Measurements from ENCODE around the gene LARGE2.

Gene LARGE2

GRCh38 chr11:45917286-45917622 is 5.2 kb upstream of the LARGE2 start:
- DNase-seq = no peak

GRCh38 chr11:45917623-45918330 is 4.7 kb upstream of the LARGE2 start, which contains the start of gene PEX16:
Gene PEX16 (minus strand): TSS chr11:45917877. CDS start chr11:45917811, 66 bp downstream.
- peak; percentile 92 for DNase-seq

DNA sequence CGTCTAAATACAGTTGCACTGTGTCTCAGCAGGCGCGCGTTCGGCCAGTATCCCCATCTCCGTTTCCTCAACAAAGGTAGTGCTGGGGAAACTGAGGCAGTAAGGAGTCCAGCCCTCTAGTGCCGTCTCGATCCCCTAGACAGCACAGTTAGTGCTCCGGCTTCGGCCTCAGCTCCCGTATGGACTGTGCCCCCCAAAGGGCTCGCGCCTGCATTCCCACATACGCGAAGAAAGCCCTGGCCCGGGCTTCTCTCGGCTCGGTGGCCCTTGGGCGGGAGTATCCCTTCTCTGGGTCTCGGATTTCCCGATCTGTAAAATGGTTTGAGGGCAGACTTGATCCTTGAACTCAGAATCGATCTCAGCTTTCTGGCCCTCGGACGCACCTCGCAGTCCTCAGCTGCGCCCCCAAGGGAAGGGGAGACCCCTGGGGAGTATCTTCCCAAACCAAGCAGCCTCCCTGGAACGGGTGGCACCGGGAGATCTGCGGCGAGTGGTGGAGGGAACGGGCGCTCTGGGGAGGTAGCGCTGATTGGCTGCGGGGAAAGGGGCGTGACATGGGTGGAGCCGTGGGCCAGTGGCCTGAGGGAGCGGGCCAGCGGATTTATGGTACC is 4.0 kb upstream of the LARGE2 start:
- DNase-seq = peak; percentile 42

DNA sequence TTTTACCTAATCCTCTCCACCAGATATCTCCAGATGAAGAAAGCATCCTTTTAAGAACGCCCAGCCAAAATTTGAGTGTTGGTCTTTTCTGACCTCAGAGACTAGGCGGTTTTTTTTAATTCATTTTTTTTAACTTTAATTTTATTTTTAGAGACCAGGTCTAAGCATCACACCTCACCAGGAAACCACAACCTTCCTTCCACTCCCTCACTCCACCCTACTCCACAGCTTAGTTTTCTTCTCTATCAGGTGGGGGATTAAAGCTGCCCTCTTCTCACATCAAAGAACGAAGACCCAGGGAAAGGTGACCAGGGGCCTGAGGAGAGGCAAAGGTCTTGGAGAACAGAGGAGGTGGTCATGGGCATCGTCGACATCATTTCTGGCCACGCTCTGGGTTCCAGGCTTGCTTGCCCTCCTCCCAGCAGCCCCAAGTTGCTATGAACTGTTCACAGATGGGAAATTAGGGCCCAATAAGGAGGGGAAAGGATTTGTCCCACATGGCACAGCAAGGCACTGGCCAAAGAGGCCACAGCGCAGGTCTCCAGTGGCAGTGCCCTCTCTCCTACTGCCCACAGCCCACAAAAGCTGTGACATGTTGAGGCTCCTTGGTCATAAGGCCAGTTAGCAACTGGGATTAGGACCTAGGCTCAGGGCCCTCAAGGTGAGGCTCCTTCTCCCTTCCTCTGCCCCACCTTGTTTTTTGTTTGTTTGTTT is 3.3 kb upstream of the LARGE2 start:
- DNase-seq = no peak

DNA sequence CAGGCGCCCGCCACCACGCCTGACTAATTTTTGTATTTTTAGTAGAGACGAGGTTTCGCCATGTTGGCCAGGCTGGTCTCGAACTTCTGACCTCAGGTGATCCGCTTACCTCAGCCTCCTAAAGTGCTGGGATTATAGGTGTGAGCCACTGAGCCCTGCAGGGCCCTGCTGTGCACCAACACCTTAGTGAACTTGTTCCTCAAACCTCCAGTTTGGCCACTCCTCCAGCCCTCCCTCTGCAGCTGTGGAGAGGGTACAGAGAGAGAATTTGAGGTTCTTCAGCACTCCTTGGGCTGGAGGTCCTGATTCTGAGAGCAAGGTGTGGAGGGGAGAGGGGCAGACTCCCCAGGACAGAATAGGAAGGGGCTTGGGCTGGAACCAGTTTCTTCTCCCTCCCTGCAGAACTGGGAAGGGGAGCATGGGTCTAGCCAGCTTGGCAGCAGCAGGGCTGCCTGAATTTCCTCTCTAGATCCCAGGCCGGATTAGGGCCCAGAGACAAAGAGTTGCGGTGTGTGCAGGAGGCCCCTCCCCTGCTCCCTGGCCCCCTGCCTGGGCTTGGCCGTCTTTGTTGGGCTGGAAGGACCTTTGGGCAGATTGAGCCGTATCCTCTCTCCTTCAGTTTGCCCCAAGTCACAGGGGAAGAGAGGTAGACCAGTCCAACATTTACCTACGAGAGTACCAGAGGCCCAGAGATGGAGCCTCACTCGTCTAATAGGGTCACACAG is 2.5 kb upstream of the LARGE2 start:
- DNase-seq = no peak

DNA sequence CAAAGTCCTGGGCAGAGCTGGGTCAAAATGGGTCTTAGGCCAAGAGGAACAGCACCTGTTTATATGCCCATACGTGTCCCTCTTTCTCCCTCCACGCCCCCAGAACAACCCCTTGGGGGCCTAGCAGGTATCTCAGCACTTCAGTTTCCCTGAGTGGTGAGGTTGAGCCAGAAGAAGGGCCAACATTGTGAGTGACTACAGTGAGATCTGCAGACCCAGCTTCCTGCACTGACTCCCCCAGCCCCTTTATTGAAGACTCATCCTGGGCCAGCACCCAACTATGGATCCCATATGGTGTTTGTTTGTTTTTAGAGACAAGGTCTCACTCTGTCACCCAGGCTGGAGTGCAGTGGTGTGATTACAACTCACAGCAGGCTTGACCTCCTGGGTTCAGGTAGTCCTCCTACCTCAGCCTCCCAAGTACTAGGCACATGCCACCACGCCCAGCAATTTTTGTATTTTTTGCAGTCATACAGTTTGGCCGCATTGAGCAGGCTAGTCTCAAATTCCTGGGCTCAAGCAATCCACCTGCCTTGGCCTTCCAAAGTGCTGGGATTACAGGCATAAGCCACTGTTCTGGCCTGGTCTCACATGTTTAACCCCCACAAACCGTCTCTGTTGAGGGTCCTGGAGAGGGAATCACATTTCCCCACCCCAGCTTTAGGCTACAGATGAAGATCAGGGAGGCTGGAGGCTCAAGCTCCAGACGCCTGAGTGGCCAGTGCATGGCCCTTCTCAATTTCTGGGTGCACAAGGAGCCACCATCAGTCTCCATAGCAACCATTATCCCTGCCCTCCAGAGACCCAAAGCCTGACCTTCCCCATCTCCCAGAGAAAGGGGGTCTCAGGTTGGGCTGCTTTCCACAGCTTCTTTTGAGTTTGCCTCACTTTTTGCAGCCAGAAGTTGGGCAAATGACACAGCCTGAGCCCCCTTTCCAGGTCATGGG is 1.7 kb upstream of the LARGE2 start:
- no peak for DNase-seq

DNA sequence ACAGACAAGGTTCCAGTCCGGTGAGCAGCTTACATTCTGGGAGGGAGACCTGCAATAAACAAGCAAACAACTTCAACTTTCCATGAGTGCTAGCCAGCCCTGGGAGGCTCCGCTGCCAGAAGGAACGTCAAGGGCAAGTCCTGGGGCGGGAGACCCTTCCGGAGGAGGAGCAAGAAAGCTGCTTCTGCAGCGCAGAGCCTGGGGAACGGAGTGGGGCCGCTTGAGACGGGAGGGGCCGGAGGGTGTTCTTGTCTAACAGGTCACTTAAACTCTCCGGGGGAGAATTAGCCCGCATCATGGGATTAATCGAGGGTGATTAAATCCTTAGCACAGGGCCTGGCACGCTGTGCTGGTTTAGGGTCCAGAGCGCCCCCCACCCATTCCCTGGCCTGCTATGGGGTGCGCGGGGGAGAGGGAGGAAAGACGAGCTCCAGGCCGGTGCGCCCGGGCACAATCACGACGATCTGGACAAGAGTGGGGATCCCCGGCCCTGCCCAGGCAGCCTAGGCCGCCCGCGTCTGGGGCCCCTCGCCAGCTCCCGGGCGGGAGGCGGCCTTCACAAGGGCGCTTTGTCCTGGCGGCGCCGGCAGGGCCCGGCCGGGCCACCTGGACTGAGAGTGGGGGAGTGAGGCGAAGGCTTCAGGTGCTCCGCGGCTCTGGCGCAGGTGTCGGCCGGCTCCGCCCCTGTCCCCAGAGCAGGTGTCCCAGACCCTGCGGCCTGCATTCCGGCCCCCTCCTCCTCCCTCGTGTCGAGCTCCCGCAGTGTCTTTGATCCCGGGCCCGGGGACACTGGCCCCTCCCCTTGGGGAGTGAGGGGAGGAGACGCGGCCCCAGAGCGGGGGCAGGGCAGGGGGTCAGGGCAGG is 663 bp upstream of the LARGE2 start:
- no peak for DNase-seq

DNA sequence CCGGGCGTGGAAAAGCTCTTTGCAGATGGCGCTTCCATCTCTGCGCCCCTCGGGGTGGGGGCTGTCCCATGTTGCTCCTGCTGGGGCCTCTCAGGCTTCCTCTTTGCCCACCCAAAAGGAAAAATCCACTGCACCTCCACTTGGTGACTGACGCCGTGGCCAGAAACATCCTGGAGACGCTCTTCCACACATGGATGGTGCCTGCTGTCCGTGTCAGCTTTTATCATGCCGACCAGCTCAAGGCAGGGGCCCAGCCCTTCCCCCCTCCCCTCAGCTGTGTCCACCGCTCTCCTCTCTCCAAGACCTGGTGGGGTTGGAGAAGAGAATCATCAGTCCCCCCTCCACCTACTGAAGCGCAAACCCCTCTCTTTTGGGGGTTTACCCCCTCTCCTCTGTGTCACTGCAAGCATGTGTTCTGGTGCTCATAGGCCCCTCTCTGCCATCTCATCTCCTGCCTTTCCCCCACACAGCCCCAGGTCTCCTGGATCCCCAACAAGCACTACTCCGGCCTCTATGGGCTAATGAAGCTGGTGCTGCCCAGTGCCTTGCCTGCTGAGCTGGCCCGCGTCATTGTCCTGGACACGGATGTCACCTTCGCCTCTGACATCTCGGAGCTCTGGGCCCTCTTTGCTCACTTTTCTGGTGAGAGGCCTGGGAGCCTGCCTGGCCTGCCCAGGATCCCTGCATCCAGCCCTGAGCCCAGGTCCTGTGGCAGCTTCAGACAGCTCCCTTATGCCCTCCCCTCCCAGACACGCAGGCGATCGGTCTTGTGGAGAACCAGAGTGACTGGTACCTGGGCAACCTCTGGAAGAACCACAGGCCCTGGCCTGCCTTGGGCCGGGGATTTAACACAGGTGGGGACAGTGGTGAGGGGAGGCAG is 1.8 kb downstream of the LARGE2 start:
- DNase-seq = no peak

- DNase-seq = no peak
Measured at GRCh38 chr11:45924927-45925326, 2.5 kb downstream of the LARGE2 start.

DNA sequence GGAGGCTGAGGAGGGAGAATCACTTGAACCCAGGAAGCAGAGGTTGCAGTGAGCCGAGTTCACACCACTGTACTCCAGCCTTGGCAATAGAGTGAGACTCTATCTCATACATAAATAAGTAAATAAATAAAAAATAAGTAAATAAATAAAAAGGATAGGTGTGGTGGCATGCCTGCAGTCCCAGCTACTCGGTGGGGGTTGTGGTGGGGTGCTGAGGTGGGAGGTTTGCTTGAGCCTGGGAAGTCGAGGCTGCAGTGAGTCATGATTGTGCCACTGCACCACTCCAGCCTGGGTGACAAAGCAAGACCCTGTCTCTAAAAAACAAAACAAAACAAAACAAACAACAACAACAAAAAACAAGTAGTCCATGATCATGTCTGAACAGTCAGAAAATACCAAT is 3.1 kb downstream of the LARGE2 start:
- no peak for DNase-seq

DNA sequence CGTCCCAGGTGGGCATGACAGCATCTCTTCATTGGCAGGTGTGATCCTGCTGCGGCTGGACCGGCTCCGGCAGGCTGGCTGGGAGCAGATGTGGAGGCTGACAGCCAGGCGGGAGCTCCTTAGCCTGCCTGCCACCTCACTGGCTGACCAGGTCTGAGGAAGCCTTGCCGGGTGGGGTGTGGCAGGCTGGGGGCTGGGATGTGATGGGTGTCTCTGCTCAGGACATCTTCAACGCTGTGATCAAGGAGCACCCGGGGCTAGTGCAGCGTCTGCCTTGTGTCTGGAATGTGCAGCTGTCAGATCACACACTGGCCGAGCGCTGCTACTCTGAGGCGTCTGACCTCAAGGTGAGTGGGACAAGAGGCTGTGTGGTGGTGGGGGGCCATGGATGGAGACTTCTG is 3.5 kb downstream of the LARGE2 start:
- DNase-seq = no peak

DNA sequence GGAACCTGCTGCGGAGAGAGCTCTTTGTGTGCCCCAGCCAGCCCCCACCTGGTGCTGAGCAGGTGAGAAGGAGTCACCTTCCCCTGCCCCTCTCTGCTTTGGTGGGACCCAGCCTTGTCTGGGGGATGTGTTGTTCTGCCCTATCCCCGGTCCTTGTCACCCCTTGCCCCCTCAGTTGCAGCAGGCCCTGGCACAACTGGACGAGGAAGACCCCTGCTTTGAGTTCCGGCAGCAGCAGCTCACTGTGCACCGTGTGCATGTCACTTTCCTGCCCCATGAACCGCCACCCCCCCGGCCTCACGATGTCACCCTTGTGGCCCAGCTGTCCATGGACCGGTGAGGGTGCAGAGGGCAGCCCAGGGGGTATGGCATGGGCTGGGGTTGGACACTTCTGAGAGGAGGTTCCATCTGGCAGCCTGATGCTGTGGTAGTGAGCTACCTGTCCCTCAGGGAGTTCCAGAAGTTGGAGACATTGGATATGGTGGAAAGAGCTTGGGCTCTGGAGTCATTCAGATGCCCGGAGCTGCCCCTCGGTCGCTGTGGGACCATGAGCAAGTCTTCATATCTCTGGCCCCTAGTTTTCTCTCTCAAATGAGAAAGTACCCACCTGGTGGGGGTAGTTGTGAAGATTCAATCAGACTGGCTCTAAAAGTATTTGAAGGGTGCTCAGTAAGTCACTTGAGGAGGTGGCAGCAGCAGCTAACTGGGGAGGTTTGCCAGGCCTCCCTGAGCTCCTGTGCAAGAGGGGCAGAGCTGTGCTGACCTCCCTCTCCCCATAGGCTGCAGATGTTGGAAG is 4.3 kb downstream of the LARGE2 start:
- DNase-seq = no peak

DNA sequence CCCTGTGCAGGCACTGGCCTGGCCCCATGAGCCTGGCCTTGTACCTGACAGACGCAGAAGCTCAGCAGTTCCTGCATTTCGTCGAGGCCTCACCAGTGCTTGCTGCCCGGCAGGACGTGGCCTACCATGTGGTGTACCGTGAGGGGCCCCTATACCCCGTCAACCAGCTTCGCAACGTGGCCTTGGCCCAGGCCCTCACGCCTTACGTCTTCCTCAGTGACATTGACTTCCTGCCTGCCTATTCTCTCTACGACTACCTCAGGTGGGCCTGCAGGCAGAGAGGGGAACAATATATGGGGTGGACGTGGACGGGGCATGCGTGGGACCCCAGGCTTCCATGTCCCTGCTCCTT is 4.9 kb downstream of the LARGE2 start:
- no peak for DNase-seq

DNA sequence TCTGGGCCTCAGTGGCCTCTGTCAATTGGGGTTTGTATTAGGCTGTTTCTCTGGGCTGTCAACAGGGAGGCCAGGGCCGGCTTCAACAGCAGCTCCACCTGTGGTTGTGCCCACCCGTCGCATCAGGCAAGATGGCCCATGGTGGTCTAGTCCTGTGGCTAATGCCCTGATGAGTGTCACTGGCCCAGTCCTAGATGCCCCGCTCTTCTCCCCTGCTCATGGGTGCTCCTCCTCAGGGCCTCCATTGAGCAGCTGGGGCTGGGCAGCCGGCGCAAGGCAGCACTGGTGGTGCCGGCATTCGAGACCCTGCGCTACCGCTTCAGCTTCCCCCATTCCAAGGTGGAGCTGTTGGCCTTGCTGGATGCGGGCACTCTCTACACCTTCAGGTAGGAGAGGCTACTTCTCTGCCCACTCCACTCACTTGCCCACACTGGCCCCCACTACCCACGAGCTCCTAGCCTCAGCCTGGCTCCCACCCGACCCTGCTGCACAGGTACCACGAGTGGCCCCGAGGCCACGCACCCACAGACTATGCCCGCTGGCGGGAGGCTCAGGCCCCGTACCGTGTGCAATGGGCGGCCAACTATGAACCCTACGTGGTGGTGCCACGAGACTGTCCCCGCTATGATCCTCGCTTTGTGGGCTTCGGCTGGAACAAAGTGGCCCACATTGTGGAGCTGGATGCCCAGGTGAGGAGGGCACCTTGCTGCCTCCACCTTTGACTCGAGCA is 5.4 kb downstream of the LARGE2 start:
- DNase-seq = no peak

DNA sequence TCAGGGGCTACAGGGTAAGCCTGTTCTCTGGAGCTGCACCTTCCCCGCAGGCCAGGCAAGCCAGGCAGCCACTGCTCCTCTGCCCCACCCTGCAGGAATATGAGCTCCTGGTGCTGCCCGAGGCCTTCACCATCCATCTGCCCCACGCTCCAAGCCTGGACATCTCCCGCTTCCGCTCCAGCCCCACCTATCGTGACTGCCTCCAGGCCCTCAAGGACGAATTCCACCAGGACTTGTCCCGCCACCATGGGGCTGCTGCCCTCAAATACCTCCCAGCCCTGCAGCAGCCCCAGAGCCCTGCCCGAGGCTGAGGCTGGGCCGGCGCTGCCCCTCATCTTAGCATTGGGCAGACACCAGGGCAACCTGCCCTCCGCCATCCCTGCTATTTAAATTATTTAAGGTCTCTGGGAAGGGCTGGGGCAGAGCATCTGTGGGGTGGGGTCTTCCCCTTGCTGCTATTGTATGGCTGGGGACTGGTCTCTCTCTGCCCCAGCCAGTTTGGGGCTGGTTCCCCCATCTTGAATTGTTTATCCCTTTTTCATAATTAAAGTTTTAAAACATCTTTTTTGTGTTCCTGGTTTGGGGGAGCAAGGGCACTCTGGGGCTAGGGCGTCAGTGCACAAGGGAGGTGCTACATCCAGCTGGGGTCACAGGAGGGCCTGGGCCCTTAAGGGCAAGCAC is 6.2 kb downstream of the LARGE2 start:
- no peak for DNase-seq

DNA sequence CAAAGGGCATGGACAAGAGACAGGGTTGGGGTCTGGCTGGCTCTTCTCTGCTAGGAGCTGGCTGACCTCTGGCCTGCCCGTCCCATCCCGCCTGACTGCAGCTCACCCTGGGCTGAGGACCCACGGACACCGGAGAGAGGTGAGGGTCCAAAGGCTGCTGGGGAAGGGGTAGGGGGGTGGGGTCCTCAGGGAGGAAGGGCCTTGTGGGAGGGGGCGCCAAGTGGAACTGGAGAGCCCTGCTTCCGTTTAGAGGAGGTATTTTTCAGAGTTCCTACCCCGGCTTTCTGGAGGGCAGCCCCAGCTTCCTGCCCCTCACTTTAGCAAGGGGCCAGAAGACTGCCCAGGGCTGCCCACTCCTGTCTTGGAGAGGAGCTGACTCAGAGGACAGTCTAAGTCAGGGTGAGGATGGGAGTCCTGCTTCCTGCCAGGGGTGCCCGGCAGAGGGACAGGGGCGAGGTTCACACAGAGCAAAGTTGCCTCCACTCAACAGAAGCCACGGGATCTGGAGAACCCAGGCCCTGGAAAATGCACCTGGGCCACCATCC is 7.1 kb downstream of the LARGE2 start:
- no peak for DNase-seq

GRCh38 chr11:45930031-45930794 is 7.8 kb downstream of the LARGE2 start:
- DNase-seq = peak; percentile 18

All from activated CD4-positive, alpha-beta T cell treated with anti-CD3 and anti-CD28 coated beads, Interleukin-2, amount 50 U/mL, for 1 hour (primary cell).